Measurements from ENCODE around the gene RIN3.

- TF ChIP-seq, protein P1, sequence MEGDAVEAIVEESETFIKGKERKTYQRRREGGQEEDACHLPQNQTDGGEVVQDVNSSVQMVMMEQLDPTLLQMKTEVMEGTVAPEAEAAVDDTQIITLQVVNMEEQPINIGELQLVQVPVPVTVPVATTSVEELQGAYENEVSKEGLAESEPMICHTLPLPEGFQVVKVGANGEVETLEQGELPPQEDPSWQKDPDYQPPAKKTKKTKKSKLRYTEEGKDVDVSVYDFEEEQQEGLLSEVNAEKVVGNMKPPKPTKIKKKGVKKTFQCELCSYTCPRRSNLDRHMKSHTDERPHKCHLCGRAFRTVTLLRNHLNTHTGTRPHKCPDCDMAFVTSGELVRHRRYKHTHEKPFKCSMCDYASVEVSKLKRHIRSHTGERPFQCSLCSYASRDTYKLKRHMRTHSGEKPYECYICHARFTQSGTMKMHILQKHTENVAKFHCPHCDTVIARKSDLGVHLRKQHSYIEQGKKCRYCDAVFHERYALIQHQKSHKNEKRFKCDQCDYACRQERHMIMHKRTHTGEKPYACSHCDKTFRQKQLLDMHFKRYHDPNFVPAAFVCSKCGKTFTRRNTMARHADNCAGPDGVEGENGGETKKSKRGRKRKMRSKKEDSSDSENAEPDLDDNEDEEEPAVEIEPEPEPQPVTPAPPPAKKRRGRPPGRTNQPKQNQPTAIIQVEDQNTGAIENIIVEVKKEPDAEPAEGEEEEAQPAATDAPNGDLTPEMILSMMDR (IDR thresholded peaks at IDR 0.05): no peak
- no peak for TF ChIP-seq POLR2A (IDR thresholded peaks at IDR 0.05)
Observed at GRCh38 chr14:92607251-92607650, 93.7 kb downstream of the RIN3 start.

All from adrenal gland (tissue), 5 donors.